SK-N-SH treated with all-trans-retinoic acid at 6 μM for 48 hours (cell line): Measurements from ENCODE around the gene ALDH4A1.

Source experiments
- ATAC-seq: fragments of 200-7000 bp; cut with Tn5 transposase; 3 replicates; pipeline ENCODE4 v1.9.1; 2020; ENCODE audit warnings: mild to moderate bottlenecking, moderate library complexity
- ARNTL ChIP-seq: fragments of 450-650 bp; formaldehyde crosslinking; IDR thresholded peaks from 2 replicates; pipeline ENCODE4 v1.5.0; 2020; ENCODE audit warnings: low read depth, mild to moderate bottlenecking, moderate library complexity, borderline replicate concordance
- BACH2 ChIP-seq: fragments of 250-450 bp; sonication (Bioruptor Pico); IDR thresholded peaks from 2 replicates; pipeline ENCODE4 v1.9.0; 2021; ENCODE audit warnings: mild to moderate bottlenecking, borderline replicate concordance
- CREB5 ChIP-seq: fragments of 250-450 bp; sonication (Bioruptor Pico); IDR thresholded peaks from 2 replicates; pipeline ENCODE4 v1.5.1; 2020; ENCODE audit warnings: low read depth, mild to moderate bottlenecking, moderate library complexity
- CSRNP3 ChIP-seq: fragments of 250-450 bp; sonication (Bioruptor Pico); IDR thresholded peaks from 2 replicates; pipeline ENCODE4 v1.5.1; 2021; ENCODE audit warnings: mild to moderate bottlenecking, moderate library complexity
- ESRRG ChIP-seq: fragments of 250-450 bp; sonication (Bioruptor Pico); IDR thresholded peaks from 2 replicates; pipeline ENCODE4 v1.6.1; 2021; ENCODE audit warnings: mild to moderate bottlenecking
- GLIS3 ChIP-seq: fragments of 250-450 bp; sonication (Bioruptor Pico); IDR thresholded peaks from 2 replicates; pipeline ENCODE4 v1.5.0; 2020; ENCODE audit warnings: mild to moderate bottlenecking, moderate library complexity
- ISL1 ChIP-seq: fragments of 250-450 bp; sonication (Bioruptor Pico); IDR thresholded peaks from 2 replicates; pipeline ENCODE4 v2.1.2; 2022; ENCODE audit warnings: mild to moderate bottlenecking, moderate library complexity
- OSR1 ChIP-seq: fragments of 250-450 bp; sonication (Bioruptor Pico); IDR thresholded peaks from 2 replicates; pipeline ENCODE4 v1.8.0; 2022; ENCODE audit warnings: moderate library complexity, mild to moderate bottlenecking, inconsistent platforms
- POU6F1 ChIP-seq: fragments of 250-450 bp; sonication (Bioruptor Pico); IDR thresholded peaks from 2 replicates; pipeline ENCODE4 v1.8.0; 2021; ENCODE audit warnings: low read depth, mild to moderate bottlenecking, moderate library complexity, borderline replicate concordance
- PPARA ChIP-seq: fragments of 250-450 bp; sonication (Bioruptor Pico); IDR thresholded peaks from 2 replicates; pipeline ENCODE4 v1.5.0; 2020; ENCODE audit warnings: mild to moderate bottlenecking, borderline replicate concordance
- RARB ChIP-seq: fragments of 250-450 bp; sonication (Bioruptor Pico); IDR thresholded peaks from 2 replicates; pipeline ENCODE4 v1.8.0; 2021; ENCODE audit warnings: mild to moderate bottlenecking, moderate library complexity
- SNAI2 ChIP-seq: fragments of 250-450 bp; sonication (Bioruptor Pico); IDR thresholded peaks from 2 replicates; pipeline ENCODE4 v1.5.0; 2020; ENCODE audit warnings: mild to moderate bottlenecking, moderate library complexity
- TCF4 ChIP-seq: fragments of 250-450 bp; sonication (Bioruptor Pico); IDR thresholded peaks from 2 replicates; pipeline ENCODE4 v1.8.0; 2021; ENCODE audit warnings: mild to moderate bottlenecking, moderate library complexity, borderline replicate concordance
- TOX ChIP-seq: fragments of 250-450 bp; sonication (Bioruptor Pico); IDR thresholded peaks from 2 replicates; pipeline ENCODE4 v1.8.0; 2021; ENCODE audit warnings: mild to moderate bottlenecking, moderate library complexity, borderline replicate concordance
- TSHZ2 ChIP-seq: fragments of 250-450 bp; sonication (Bioruptor Pico); IDR thresholded peaks from 2 replicates; pipeline ENCODE4 v1.5.0; 2020; ENCODE audit warnings: mild to moderate bottlenecking, moderate library complexity
- ZC3H10 ChIP-seq: fragments of 250-450 bp; sonication (Bioruptor Pico); IDR thresholded peaks from 2 replicates; pipeline ENCODE4 v1.5.1; 2021; ENCODE audit warnings: mild to moderate bottlenecking, moderate library complexity
- ZFP30 ChIP-seq: fragments of 450-650 bp; formaldehyde crosslinking; IDR thresholded peaks from 2 replicates; pipeline ENCODE4 v1.5.0; 2022; ENCODE audit warnings: mild to moderate bottlenecking, moderate library complexity
- ZNF565 ChIP-seq: fragments of 450-650 bp; formaldehyde crosslinking; conservative IDR thresholded peaks from 2 replicates; pipeline ENCODE4 v1.5.0; 2020; ENCODE audit warnings: low read depth, mild to moderate bottlenecking, moderate library complexity
- ZNF70 ChIP-seq: fragments of 450-650 bp; formaldehyde crosslinking; IDR thresholded peaks from 2 replicates; pipeline ENCODE4 v1.5.0; 2020; ENCODE audit warnings: mild to moderate bottlenecking, moderate library complexity
- TF ChIP-seq, protein P1 (sequence below): fragments of 250-450 bp; sonication (Bioruptor Pico); IDR thresholded peaks from 2 replicates; pipeline ENCODE4 v1.8.0; 2020; ENCODE audit warnings: mild to moderate bottlenecking, moderate library complexity, borderline replicate concordance

Gene ALDH4A1

DNA sequence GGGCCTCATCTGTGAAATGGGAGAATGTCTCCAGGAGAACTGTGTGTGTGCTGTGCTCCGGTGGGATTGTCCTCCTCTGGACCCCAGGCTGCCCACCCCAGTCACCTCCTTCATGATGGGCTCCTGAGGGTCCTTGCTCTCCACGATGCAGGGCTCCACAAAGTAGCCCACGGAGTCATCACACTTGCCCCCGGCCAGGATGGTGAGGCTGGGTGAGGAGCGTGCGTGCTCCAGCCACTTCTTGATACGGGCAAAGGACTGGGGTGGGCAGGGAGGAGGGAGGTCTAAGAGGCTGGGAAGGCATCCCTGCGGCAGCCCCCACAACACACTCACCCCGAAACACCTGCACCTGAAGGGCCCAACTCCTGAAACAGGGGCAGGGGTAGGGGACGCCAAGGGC, 26.1 kb downstream of the ALDH4A1 start:
- no peak for ATAC-seq
- TF ChIP-seq TOX (CRISPR knock-in tag) (no peak), ESRRG (CRISPR knock-in tag) (no peak), ZNF565 (CRISPR knock-in tag) (no peak), TCF4 (no peak), ARNTL (no peak), RARB (no peak), OSR1 (CRISPR knock-in tag) (no peak), CSRNP3 (CRISPR knock-in tag) (no peak), GLIS3 (no peak), ZFP30 (CRISPR knock-in tag) (no peak), POU6F1 (CRISPR knock-in tag) (no peak), TSHZ2 (CRISPR knock-in tag) (no peak), SNAI2 (CRISPR knock-in tag) (no peak), ZC3H10 (CRISPR knock-in tag) (no peak), ZNF70 (CRISPR knock-in tag) (no peak), PPARA (CRISPR knock-in tag) (no peak), CREB5 (CRISPR knock-in tag) (no peak)
- TF ChIP-seq, protein P1, sequence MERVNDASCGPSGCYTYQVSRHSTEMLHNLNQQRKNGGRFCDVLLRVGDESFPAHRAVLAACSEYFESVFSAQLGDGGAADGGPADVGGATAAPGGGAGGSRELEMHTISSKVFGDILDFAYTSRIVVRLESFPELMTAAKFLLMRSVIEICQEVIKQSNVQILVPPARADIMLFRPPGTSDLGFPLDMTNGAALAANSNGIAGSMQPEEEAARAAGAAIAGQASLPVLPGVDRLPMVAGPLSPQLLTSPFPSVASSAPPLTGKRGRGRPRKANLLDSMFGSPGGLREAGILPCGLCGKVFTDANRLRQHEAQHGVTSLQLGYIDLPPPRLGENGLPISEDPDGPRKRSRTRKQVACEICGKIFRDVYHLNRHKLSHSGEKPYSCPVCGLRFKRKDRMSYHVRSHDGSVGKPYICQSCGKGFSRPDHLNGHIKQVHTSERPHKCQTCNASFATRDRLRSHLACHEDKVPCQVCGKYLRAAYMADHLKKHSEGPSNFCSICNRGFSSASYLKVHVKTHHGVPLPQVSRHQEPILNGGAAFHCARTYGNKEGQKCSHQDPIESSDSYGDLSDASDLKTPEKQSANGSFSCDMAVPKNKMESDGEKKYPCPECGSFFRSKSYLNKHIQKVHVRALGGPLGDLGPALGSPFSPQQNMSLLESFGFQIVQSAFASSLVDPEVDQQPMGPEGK (CRISPR knock-in tag): no peak

DNA sequence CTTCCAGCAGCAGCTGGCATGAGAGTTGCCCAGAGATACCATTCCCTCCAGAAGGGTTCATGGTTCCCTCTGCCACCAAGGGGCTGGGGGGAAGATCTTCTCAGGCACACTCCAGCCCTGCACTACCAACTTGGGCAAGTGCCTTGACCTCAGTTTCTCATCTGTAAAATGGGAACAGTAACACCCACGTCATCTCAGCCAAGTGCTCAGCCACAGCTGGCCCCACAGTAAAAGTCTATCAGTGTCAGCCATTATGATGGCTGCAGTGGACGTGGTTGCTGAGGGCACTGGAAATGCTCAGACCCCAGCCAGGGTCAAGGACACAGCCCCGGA, 26.6 kb downstream of the ALDH4A1 start:
- ATAC-seq: no peak
- TF ChIP-seq TCF4: no peak
- no peak for TF ChIP-seq TOX (CRISPR knock-in tag)
- TF ChIP-seq PPARA (CRISPR knock-in tag): no peak

- ATAC-seq: peak; percentile 98
- no peak for TF ChIP-seq TSHZ2 (CRISPR knock-in tag)
- TF ChIP-seq ESRRG (CRISPR knock-in tag): no peak
- no peak for TF ChIP-seq CSRNP3 (CRISPR knock-in tag)
- TF ChIP-seq BACH2 (CRISPR knock-in tag): no peak
- TF ChIP-seq OSR1 (CRISPR knock-in tag): no peak
- no peak for TF ChIP-seq SNAI2 (CRISPR knock-in tag)
- TF ChIP-seq TCF4: no peak
- TF ChIP-seq ISL1: no peak
- TF ChIP-seq, protein P1 (CRISPR knock-in tag): no peak
- TF ChIP-seq ZC3H10 (CRISPR knock-in tag): no peak
These were observed 27.1 kb downstream of the ALDH4A1 start for GRCh38 chr1:18875107-18875795.
